ENCODE measurements around the gene EVI5. TPM values are rescaled to one million over a fixed set of nuclear protein-coding genes. Genes with fewer than 3 reads are reported as not detected.

Gene EVI5
- total and polyA plus RNA-seq, 8 donors = 1.8 to 200 (median 52.0) TPM

GRCh38 chr1:92487078-92487605 is 297.8 kb downstream of the EVI5 start:
- intact Hi-C loops (cut with DNase I; ENCODE audit: low total_unique reads) = no loop called here
- no peaks in the 10 kb centered on the region for H3K9me3 ChIP-seq
- peak overlapping the region; percentile 47 to 71 (median 61) for H3K4me3 ChIP-seq
- no peak for DNase-seq
- TF ChIP-seq POLR2A (IDR thresholded peaks at IDR 0.05) (no peak), EP300 (IDR thresholded peaks at IDR 0.05) (no peak), POLR2AphosphoS5 (IDR thresholded peaks at IDR 0.05) (no peak)
- TF ChIP-seq, protein P1, sequence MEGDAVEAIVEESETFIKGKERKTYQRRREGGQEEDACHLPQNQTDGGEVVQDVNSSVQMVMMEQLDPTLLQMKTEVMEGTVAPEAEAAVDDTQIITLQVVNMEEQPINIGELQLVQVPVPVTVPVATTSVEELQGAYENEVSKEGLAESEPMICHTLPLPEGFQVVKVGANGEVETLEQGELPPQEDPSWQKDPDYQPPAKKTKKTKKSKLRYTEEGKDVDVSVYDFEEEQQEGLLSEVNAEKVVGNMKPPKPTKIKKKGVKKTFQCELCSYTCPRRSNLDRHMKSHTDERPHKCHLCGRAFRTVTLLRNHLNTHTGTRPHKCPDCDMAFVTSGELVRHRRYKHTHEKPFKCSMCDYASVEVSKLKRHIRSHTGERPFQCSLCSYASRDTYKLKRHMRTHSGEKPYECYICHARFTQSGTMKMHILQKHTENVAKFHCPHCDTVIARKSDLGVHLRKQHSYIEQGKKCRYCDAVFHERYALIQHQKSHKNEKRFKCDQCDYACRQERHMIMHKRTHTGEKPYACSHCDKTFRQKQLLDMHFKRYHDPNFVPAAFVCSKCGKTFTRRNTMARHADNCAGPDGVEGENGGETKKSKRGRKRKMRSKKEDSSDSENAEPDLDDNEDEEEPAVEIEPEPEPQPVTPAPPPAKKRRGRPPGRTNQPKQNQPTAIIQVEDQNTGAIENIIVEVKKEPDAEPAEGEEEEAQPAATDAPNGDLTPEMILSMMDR (IDR thresholded peaks at IDR 0.05) = no peak
- WGBS, 5 donors = 44 to 61% (median 53%) methylated on average over 7 of the region's 7 CpGs
- peak overlapping the region in 4 of 5 donors; percentile 46 to 83 (median 78) for H3K27ac ChIP-seq
- peaks cover 34 to 75% (median 59%) of the 10 kb centered on the region in 3 donors for H3K27me3 ChIP-seq
- H3K36me3 ChIP-seq = no peaks in the 10 kb centered on the region
- peaks cover 47 to 50% (median 49%) of the 10 kb centered on the region in 4 donors for H3K4me1 ChIP-seq

DNA sequence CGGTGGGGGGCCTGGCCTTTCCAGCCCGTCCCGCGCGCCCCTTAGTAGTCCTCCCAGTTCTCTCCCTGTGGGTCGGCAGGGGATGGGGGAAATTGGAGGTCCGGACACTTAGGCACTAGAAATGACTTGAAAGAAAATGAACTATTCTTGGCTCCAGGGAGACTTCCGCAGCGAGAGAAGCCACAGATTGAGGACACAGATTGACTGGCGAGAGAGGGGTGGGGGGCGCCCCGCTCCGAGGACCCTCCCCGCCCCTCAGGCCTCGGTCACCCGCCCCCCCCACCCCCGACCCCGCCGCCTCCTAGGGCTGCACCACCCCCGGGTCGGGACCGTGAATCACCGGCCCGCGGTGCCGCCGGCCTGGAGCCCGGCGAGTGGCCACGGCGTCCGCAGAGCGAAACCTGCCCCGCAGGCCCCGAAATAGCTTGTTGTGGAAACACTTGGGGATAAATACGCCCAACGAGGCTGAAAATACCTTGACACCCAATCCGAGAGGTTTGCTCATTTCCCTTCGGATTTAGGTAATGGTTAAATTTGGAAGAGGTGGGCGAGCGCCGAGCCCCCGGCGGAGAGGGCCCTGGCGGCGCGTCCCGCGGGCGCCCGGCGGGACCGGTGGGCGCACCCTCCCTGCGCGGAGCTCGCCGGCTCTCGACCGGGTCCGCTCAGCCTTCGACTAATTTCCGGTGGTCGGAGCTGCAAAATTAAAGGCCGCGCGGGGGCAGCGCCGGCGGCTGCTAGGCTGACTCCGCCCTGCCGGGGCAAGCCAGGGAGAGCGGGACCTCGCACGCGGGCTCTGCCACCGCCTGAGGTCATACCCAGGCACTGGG is 298.4 kb downstream of the EVI5 start, which contains the start of gene GFI1:
Gene GFI1, minus strand, starts transcription at position 675 of the 827 bp plus-strand sequence. CDS start 3,438 bp downstream, outside the sequence.
- peak; percentile 41 to 71 for DNase-seq
- TF ChIP-seq POLR2AphosphoS5 (IDR thresholded peaks at IDR 0.05) = no peak
- TF ChIP-seq POLR2A (IDR thresholded peaks at IDR 0.05) = no peak
- TF ChIP-seq, protein P1 (IDR thresholded peaks at IDR 0.05) = no peak
- TF ChIP-seq EP300 (IDR thresholded peaks at IDR 0.05) = no peak
- H3K27ac ChIP-seq = peak within 1 kb of the TSS; percentile 65 to 83 (median 76)
- peak within 1 kb of the TSS; percentile 47 to 71 (median 61) for H3K4me3 ChIP-seq
- peaks cover 54 to 57% (median 55%) of the 10 kb centered on the region in 4 donors for H3K4me1 ChIP-seq
- intact Hi-C loops (cut with DNase I; ENCODE audit: low total_unique reads) = no loop called here
- H3K36me3 ChIP-seq = no peaks in the 10 kb centered on the region
- no peaks in the 10 kb centered on the region for H3K9me3 ChIP-seq
- WGBS, 5 donors = 1 to 3% (median 2%) methylated on average over 35 to 77 of the region's 77 CpGs
- peaks cover 40 to 82% (median 66%) of the 10 kb centered on the region in 3 donors for H3K27me3 ChIP-seq

GRCh38 chr1:92485381-92486250 is 299.3 kb downstream of the EVI5 start:
- peak; percentile 69 to 82 for DNase-seq
- Histone ChIP-seq H3K9me3 (no peaks in the 10 kb centered on the region), H3K4me1 (peaks cover 63 to 65% (median 64%) of the 10 kb centered on the region in 4 donors), H3K36me3 (no peaks in the 10 kb centered on the region), H3K27me3 (peaks cover 47 to 90% (median 74%) of the 10 kb centered on the region in 3 donors), H3K4me3 (peak overlapping the region; percentile 47 to 71 (median 61)), H3K27ac (peak overlapping the region; percentile 65 to 83 (median 76))
- intact Hi-C loops (cut with DNase I; ENCODE audit: low total_unique reads) = no loop called here
- TF ChIP-seq POLR2AphosphoS5 (IDR thresholded peaks at IDR 0.05) = no peak
- TF ChIP-seq, protein P1 (IDR thresholded peaks at IDR 0.05) = peak in 1 of 7 experiments; percentile 18
- WGBS, 5 donors = 0 to 2% (median 1%) methylated on average over 40 to 82 of the region's 82 CpGs
